Iris pigment epithelial cell (primary cell): ENCODE measurements around the gene SPOCK1.
"Not testable (repeated sequence)": the region's sequence is repeated elsewhere in the genome, so short reads cannot be mapped to it uniquely, and the experiment has no call there.

ENCODE experiments used
- DNase-seq: peaks from one replicate; pipeline ENCODE4 v3.0.0-alpha.2; 2011; ENCODE audit warnings: low read depth

Gene SPOCK1

GRCh38 chr5:137263371-137264005, 235.6 kb downstream of the SPOCK1 start:
- no peak for DNase-seq

- DNase-seq = no peak
These were observed 236.3 kb downstream of the SPOCK1 start for GRCh38 chr5:137262818-137263217.

GRCh38 chr5:137260820-137261695, 238.1 kb downstream of the SPOCK1 start:
- no peak for DNase-seq

GRCh38 chr5:137259115-137259514, 240.0 kb downstream of the SPOCK1 start:
- not testable (repeated sequence) for DNase-seq

- no peak for DNase-seq
These were observed 244.7 kb downstream of the SPOCK1 start for GRCh38 chr5:137254119-137255090.

- no peak for DNase-seq
These were observed 246.6 kb downstream of the SPOCK1 start for GRCh38 chr5:137252512-137252911.

- no peak for DNase-seq
These were observed 248.7 kb downstream of the SPOCK1 start for GRCh38 chr5:137250421-137250820.

- DNase-seq = no peak
These were observed 250.6 kb downstream of the SPOCK1 start for GRCh38 chr5:137248527-137248926.

- no peak for DNase-seq
These were observed 253.7 kb downstream of the SPOCK1 start for GRCh38 chr5:137245438-137245837.

- DNase-seq = no peak
These were observed 258.8 kb downstream of the SPOCK1 start for GRCh38 chr5:137240285-137240684.

- no peak for DNase-seq
These were observed 262.1 kb downstream of the SPOCK1 start for GRCh38 chr5:137236849-137237507.

- DNase-seq = no peak
These were observed 262.9 kb downstream of the SPOCK1 start for GRCh38 chr5:137236252-137236651.

- peak; percentile 4 for DNase-seq
These were observed 263.9 kb downstream of the SPOCK1 start for GRCh38 chr5:137234973-137235943.

GRCh38 chr5:137233726-137234125, 265.4 kb downstream of the SPOCK1 start:
- peak; percentile 2 for DNase-seq

GRCh38 chr5:137233304-137233703, 265.8 kb downstream of the SPOCK1 start:
- not testable (repeated sequence) for DNase-seq

- DNase-seq = peak; percentile 4
These were observed 267.6 kb downstream of the SPOCK1 start for GRCh38 chr5:137231540-137231939.

- no peak for DNase-seq
These were observed 270.3 kb downstream of the SPOCK1 start for GRCh38 chr5:137228816-137229215.

GRCh38 chr5:137226081-137226480, 273.0 kb downstream of the SPOCK1 start:
- no peak for DNase-seq

- DNase-seq = no peak
These were observed 275.5 kb downstream of the SPOCK1 start for GRCh38 chr5:137223324-137224295.
